K562 (cell line): ENCODE measurements around the gene XIRP1. TPM values are rescaled to one million over a fixed set of nuclear protein-coding genes. Genes with fewer than 3 reads are reported as not detected.

ENCODE experiments used
- ETS2 ChIP-seq: IDR thresholded peaks from 2 replicates; pipeline ENCODE4 v1.6.1; 2016; ENCODE audit warnings: borderline replicate concordance, missing genetic modification characterization, mild to moderate bottlenecking, moderate library complexity, missing compliant biosample characterization; ENCODE audit not compliant: poor library complexity, severe bottlenecking
- FIP1L1 ChIP-seq: fragments of 200-400 bp; formaldehyde crosslinking; IDR thresholded peaks from 2 replicates; pipeline ENCODE4 v1.6.1; 2018; ENCODE audit warnings: mild to moderate bottlenecking, low read depth, low read length; ENCODE audit not compliant: poor library complexity, severe bottlenecking
- HMGN3 ChIP-seq: IDR thresholded peaks from 2 replicates; pipeline ENCODE4 v1.6.1; 2011; ENCODE audit warnings: borderline replicate concordance, low read depth, mild to moderate bottlenecking, mixed read lengths, low read length; ENCODE audit not compliant: insufficient read length; ENCODE audit errors: extremely low read depth
- JUNB ChIP-seq: fragments of 450-650 bp; formaldehyde crosslinking; conservative IDR thresholded peaks from 2 replicates; pipeline ENCODE4 v1.4.0; 2020; ENCODE audit warnings: mild to moderate bottlenecking
- KLF6 ChIP-seq: fragments of 250-450 bp; sonication (Bioruptor Pico); IDR thresholded peaks from 2 replicates; pipeline ENCODE4 v1.4.0; 2020; ENCODE audit warnings: mild to moderate bottlenecking, moderate library complexity, borderline replicate concordance
- PCBP1 ChIP-seq: fragments of 200-400 bp; formaldehyde crosslinking; IDR thresholded peaks from 2 replicates; pipeline ENCODE4 v1.6.1; 2018; ENCODE audit warnings: mild to moderate bottlenecking, low read depth, low read length; ENCODE audit not compliant: poor library complexity, severe bottlenecking
- RBM25 ChIP-seq: fragments of 200-400 bp; formaldehyde crosslinking; IDR thresholded peaks from 2 replicates; pipeline ENCODE4 v1.6.1; 2018; ENCODE audit warnings: low read length, low read depth, moderate library complexity; ENCODE audit not compliant: severe bottlenecking
- SAFB ChIP-seq: fragments of 200-400 bp; formaldehyde crosslinking; IDR thresholded peaks from 2 replicates; pipeline ENCODE4 v1.6.1; 2017; ENCODE audit warnings: low read depth, low read length, borderline replicate concordance
- SOX6 ChIP-seq: fragments of 450-650 bp; IDR thresholded peaks from 2 replicates; pipeline ENCODE4 v1.6.1; 2014; ENCODE audit warnings: mild to moderate bottlenecking
- SRSF3 ChIP-seq: fragments of 200-400 bp; formaldehyde crosslinking; IDR thresholded peaks from 2 replicates; pipeline ENCODE4 v1.6.1; 2016; ENCODE audit warnings: mild to moderate bottlenecking, low read length, moderate library complexity; ENCODE audit not compliant: insufficient read depth
- TGIF2 ChIP-seq: sonication (generic); formaldehyde crosslinking; IDR thresholded peaks from 2 replicates; pipeline ENCODE4 v1.8.1; 2022; ENCODE audit warnings: mild to moderate bottlenecking, missing genetic modification reagents, moderate library complexity
- ZNF224 ChIP-seq: sonication (generic); formaldehyde crosslinking; IDR thresholded peaks from 2 replicates; pipeline ENCODE4 v1.8.0; 2022; ENCODE audit warnings: mild to moderate bottlenecking, missing genetic modification reagents
- ZNF766 ChIP-seq: fragments of 200-800 bp; sonication (Bioruptor generic); conservative IDR thresholded peaks from 2 replicates; pipeline ENCODE4 v1.6.1; 2016; ENCODE audit warnings: missing genetic modification characterization, missing compliant biosample characterization
- polyA plus RNA-seq, 8 experiments: library from polyadenylated mRNA; depleted of rRNA in 4 of 8; stranded (reverse) in 5 of 8; unstranded in 3 of 8; fragments of >200 nt; fragmentation: Nextera tagmentation in 2 of 8; fragmentation: Illumina TruSeq in 1 of 8; extraction: Ambion mirVana in 2 of 8; extraction: Trizol in 1 of 8; gene quantifications; 2 replicates each; pipeline versions ENCODE4 v1.2.1 to v1.2.3, GENCODE V29; 2011 to 2014; ENCODE audit warnings: inconsistent platforms in 1 of 8, missing spikeins in 1 of 8
- total RNA-seq, 7 experiments: library from RNA; depleted of rRNA in 6 of 7; stranded (reverse); fragments of >200 nt in 6 of 7; fragmentation: Illumina TruSeq in 2 of 7; extraction: Trizol in 2 of 7; gene quantifications; 2 replicates each; pipeline versions ENCODE4 v1.2.1 to v1.2.3, GENCODE V29; 2011 to 2021; ENCODE audit warnings: low replicate concordance in 1 of 7
- TF ChIP-seq, protein P1 (sequence below), 2 experiments: fragments of 450-650 bp; IDR thresholded peaks; 2 replicates each; pipeline ENCODE4 v1.6.1; 2016; ENCODE audit warnings: mild to moderate bottlenecking in 2 of 2, borderline replicate concordance in 1 of 2, low read depth in 1 of 2, moderate library complexity in 1 of 2
- TF ChIP-seq, protein P2 (sequence below): fragments of 450-650 bp; IDR thresholded peaks from 2 replicates; pipeline ENCODE4 v1.6.1; 2016; ENCODE audit warnings: mild to moderate bottlenecking

The XIRP1 gene
- total and polyA plus RNA-seq, 9 of the 15 experiments (the other 6 are each of a cell fraction or from before 2014, with no cell fraction given), result 0.03 to 0.27 (median 0.08) TPM; not detected in 3

DNA sequence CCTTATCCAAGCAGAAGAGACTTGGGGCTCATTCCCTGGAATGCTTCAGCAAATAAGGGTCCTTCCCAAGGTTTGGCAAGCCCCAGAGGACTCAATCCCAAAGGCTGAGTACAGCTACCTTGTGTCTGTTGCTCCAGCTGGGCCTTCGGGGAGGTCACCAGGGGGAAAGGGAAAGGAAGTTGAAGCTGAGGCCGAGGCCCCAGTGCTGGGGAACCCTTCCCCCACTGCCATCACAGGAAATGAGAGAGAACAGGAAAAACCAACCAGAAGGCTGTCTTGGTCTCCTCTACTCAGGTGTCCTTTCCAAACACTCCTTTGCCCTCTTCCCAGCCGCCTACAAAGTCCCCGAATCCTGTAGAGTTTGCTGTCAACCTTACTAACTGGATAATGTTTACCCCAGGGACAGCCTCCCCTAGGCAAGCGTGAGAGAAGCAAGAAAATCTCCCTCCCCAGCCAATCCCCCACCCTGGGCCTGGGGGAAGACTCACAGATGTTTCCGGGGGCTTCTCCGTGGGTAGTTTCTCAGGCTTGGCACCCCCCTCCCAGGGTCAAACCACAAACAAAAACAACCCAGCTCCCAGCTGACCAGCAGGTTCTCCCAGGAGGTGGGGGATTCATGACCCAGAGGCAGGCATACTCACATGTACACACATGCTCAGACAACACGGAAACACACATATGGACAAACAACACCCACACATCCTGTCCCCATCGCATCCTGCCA lies 44.5 kb downstream of the XIRP1 start (continued):
- TF ChIP-seq, protein P1, sequence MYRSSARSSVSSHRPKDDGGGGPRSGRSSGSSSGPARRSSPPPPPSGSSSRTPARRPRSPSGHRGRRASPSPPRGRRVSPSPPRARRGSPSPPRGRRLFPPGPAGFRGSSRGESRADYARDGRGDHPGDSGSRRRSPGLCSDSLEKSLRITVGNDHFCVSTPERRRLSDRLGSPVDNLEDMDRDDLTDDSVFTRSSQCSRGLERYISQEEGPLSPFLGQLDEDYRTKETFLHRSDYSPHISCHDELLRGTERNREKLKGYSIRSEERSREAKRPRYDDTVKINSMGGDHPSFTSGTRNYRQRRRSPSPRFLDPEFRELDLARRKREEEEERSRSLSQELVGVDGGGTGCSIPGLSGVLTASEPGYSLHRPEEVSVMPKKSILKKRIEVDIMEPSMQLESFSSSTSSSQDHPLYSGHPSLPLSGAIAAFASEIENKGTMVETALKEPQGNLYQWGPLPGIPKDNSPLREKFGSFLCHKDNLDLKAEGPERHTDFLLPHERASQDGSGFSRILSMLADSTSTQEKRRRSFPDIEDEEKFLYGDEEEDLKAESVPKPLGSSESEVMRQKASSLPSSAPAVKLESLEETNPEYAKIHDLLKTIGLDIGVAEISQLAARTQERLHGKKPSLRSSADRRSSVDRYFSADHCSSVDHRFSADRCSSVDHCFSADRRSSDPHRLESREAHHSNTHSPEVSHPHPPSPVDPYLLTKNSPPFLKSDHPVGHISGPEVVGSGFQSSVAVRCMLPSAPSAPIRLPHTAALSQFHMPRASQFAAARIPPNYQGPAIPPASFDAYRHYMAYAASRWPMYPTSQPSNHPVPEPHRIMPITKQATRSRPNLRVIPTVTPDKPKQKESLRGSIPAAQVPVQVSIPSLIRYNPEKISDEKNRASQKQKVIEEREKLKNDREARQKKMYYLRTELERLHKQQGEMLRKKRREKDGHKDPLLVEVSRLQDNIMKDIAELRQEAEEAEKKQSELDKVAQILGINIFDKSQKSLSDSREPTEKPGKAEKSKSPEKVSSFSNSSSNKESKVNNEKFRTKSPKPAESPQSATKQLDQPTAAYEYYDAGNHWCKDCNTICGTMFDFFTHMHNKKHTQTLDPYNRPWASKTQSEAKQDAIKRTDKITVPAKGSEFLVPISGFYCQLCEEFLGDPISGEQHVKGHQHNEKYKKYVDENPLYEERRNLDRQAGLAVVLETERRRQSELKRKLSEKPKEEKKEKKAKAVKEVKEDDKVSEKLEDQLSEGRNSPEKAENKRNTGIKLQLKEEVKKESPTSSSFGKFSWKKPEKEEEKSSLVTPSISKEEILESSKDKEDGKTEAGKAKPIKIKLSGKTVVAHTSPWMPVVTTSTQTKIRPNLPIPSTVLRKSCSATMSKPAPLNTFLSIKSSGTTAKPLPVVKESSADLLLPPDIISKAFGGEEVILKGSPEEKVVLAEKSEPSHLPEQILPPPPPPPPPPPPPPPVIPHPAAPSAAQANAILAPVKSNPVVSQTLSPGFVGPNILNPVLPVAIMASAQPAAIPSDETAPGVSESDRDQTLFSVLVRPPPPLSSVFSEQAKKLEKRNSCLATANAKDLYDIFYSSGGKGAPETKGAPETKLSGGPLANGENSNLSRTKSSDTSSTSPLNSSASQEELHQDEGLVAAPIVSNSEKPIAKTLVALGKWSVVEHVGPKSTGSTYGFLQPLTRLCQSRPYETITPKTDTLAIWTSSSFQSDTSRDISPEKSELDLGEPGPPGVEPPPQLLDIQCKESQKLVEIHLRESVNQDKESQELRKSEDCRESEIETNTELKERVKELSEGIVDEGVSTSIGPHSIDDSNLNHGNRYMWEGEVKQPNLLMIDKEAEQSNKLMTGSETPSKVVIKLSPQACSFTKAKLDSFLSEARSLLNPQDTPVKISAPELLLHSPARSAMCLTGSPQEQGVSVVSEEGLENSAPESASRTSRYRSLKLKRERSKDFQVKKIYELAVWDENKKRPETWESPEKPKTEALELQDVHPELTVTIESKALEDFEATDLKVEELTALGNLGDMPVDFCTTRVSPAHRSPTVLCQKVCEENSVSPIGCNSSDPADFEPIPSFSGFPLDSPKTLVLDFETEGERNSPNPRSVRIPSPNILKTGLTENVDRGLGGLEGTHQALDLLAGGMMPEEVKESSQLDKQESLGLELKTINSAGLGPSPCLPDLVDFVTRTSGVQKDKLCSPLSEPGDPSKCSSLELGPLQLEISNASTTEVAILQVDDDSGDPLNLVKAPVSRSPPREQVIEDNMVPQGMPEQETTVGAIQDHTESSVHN (IDR thresholded peaks at IDR 0.05; ENCODE audit: borderline replicate concordance in 1 of 2, low read depth in 1 of 2), result no peak
- TF ChIP-seq KLF6 (CRISPR knock-in tag) (no peak), JUNB (CRISPR knock-in tag) (no peak), SOX6 (no peak), HMGN3 (no peak), ZNF766 (CRISPR knock-in tag) (no peak), ZNF224 (CRISPR knock-in tag) (no peak), SRSF3 (no peak), PCBP1 (no peak), FIP1L1 (no peak), SAFB (no peak), RBM25 (no peak), TGIF2 (CRISPR knock-in tag) (no peak), ETS2 (tag) (no peak)
- TF ChIP-seq, protein P2, sequence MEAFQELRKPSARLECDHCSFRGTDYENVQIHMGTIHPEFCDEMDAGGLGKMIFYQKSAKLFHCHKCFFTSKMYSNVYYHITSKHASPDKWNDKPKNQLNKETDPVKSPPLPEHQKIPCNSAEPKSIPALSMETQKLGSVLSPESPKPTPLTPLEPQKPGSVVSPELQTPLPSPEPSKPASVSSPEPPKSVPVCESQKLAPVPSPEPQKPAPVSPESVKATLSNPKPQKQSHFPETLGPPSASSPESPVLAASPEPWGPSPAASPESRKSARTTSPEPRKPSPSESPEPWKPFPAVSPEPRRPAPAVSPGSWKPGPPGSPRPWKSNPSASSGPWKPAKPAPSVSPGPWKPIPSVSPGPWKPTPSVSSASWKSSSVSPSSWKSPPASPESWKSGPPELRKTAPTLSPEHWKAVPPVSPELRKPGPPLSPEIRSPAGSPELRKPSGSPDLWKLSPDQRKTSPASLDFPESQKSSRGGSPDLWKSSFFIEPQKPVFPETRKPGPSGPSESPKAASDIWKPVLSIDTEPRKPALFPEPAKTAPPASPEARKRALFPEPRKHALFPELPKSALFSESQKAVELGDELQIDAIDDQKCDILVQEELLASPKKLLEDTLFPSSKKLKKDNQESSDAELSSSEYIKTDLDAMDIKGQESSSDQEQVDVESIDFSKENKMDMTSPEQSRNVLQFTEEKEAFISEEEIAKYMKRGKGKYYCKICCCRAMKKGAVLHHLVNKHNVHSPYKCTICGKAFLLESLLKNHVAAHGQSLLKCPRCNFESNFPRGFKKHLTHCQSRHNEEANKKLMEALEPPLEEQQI, result no peak
